GM12878 (cell line): ENCODE data around the gene VTI1A. TPM values are rescaled to one million over a fixed set of nuclear protein-coding genes. Genes with fewer than 3 reads are reported as not detected.

Experiments
- ATAC-seq: fragments of 200-7000 bp; cut with Tn5 transposase; 3 replicates; pipeline ENCODE4 v1.9.1; 2020; ENCODE audit warnings: mild to moderate bottlenecking, moderate library complexity
- BruUV-seq: library from RNA; stranded (reverse); fragments of 400-500 nt; replicated peaks from 2 replicates; lab custom pipeline; 2021; lab: Mats Ljungman, UMichigan
- CTCF ChIA-PET: fragments of 300-600 bp; sonication (Branson Sonifier 250); formaldehyde crosslinking; extraction: SDS; loops from one replicate; lab custom pipeline; 2021; ENCODE audit warnings: inconsistent platforms; lab: Yijun Ruan, JAX
- POLR2A ChIA-PET: fragments of 350-600 bp; formaldehyde crosslinking; extraction: SDS; loops from one replicate; lab custom pipeline; 2021; ENCODE audit warnings: inconsistent platforms; lab: Charles Lee
- RAD21 ChIA-PET: fragments of 300-600 bp; sonication (Branson Sonifier 250); formaldehyde crosslinking; loops from one replicate; lab custom pipeline; 2023; ENCODE audit warnings: antibody characterized with exemption; ENCODE audit not compliant: unreplicated experiment; lab: Charles Lee
- SMC1A ChIA-PET: fragments of 300-600 bp; sonication (Branson Sonifier 250); formaldehyde crosslinking; loops from one replicate; lab custom pipeline; 2023; ENCODE audit not compliant: unreplicated experiment, uncharacterized antibody; lab: Charles Lee
- DNase-seq: peaks from one replicate; pipeline ENCODE4 v3.0.0-alpha.2; 2011; ENCODE audit warnings: low read depth, low spot score
- FAIRE-seq: peaks from 3 replicates; lab custom pipeline; 2011; peaks lifted over from hg19 to GRCh38; lab: Jason Lieb, UNC
- H2AFZ ChIP-seq: 2 replicates; pipeline ENCODE4 v1.6.0; 2011; ENCODE audit warnings: low read depth, low read length, control low read depth; ENCODE audit not compliant: control insufficient read depth
- H3K27ac ChIP-seq: 2 replicates; pipeline ENCODE4 v1.5.1; 2011; ENCODE audit warnings: control low read depth; ENCODE audit not compliant: control insufficient read depth, insufficient read depth
- H3K27me3 ChIP-seq, 2 experiments: replicated peaks in 1 of 2; 2 replicates each; pipeline versions ENCODE4 v1.6.0 to v1.6.1; 2011; ENCODE audit warnings: low read length in 1 of 2; ENCODE audit not compliant: control insufficient read depth in 2 of 2, insufficient read depth in 2 of 2
- H3K36me3 ChIP-seq, 2 experiments: 2 replicates each; pipeline ENCODE4 v1.5.1; 2011; ENCODE audit warnings: low read length in 1 of 2; ENCODE audit not compliant: control insufficient read depth in 2 of 2, insufficient read depth in 2 of 2
- H3K4me1 ChIP-seq: 2 replicates; pipeline ENCODE4 v1.6.1; 2011; ENCODE audit warnings: mild to moderate bottlenecking, low read length, moderate library complexity, mixed read lengths; ENCODE audit not compliant: control insufficient read depth, insufficient read depth
- H3K4me2 ChIP-seq: 2 replicates; pipeline ENCODE4 v1.6.0; 2011; ENCODE audit warnings: control low read depth; ENCODE audit not compliant: control insufficient read depth, insufficient read depth
- H3K4me3 ChIP-seq: fragments of 200-600 bp; sonication (generic); 2 replicates; pipeline ENCODE4 v1.5.1; 2016
- H3K79me2 ChIP-seq: 2 replicates; pipeline ENCODE4 v1.6.0; 2011; ENCODE audit warnings: low read length; ENCODE audit not compliant: control insufficient read depth, insufficient read depth
- H3K9ac ChIP-seq: 2 replicates; pipeline ENCODE4 v1.8.0; 2011; ENCODE audit warnings: low read length, control low read depth, mixed read lengths; ENCODE audit not compliant: control insufficient read depth, insufficient read depth
- H3K9me3 ChIP-seq: replicated peaks from 3 replicates; pipeline ENCODE4 v1.5.1; 2011; ENCODE audit warnings: mild to moderate bottlenecking, low read length; ENCODE audit not compliant: control insufficient read depth, insufficient read depth
- H4K20me1 ChIP-seq: 2 replicates; pipeline ENCODE4 v1.6.0; 2011; ENCODE audit not compliant: control insufficient read depth, insufficient read depth
- KAT2A ChIP-seq: conservative IDR thresholded peaks from 2 replicates; pipeline ENCODE4 v1.6.1; 2011; ENCODE audit warnings: low read depth, low read length; ENCODE audit not compliant: control insufficient read depth
- KDM1A ChIP-seq: fragments of 200-600 bp; sonication (generic); IDR thresholded peaks from 2 replicates; pipeline ENCODE4 v1.6.1; 2016; ENCODE audit warnings: borderline replicate concordance
- LARP7 ChIP-seq: fragments of 450-650 bp; IDR thresholded peaks from 2 replicates; pipeline ENCODE4 v1.6.1; 2017; ENCODE audit warnings: mild to moderate bottlenecking
- MEF2A ChIP-seq: IDR thresholded peaks from 2 replicates; pipeline ENCODE4 v1.6.1; 2011; ENCODE audit warnings: low read depth, mild to moderate bottlenecking, low read length, moderate library complexity; ENCODE audit not compliant: insufficient read depth
- NFYB ChIP-seq: IDR thresholded peaks from 2 replicates; pipeline ENCODE4 v1.6.1; 2011; ENCODE audit warnings: low read depth, mild to moderate bottlenecking, low read length, improper control_type of control experiment, moderate library complexity; ENCODE audit not compliant: insufficient read depth
- WGBS: methylation state at CpG from one replicate; pipeline ENCODE4 v1.1.6; 2016; ENCODE audit warnings: low lambda C conversion rate; ENCODE audit not compliant: insufficient replicate concordance, insufficient coverage; ENCODE audit errors: missing lambda C conversion rate; 5-methylcytosine and 5-hydroxymethylcytosine counted together
- in situ Hi-C: fragments of 300-500 bp; cut with MboI; formaldehyde crosslinking; loops from 9 replicates; pipeline ENCODE4 v1.14.3; 2018; ENCODE audit warnings: mixed read lengths
- intact Hi-C: fragments of 100-400 bp; cut with micrococcal nuclease; formaldehyde crosslinking; loops from one replicate; pipeline ENCODE4 v1.14.2; 2022; ENCODE audit not compliant: unreplicated experiment
- polyA plus RNA-seq, 11 experiments: library from polyadenylated mRNA; depleted of rRNA in 4 of 11; unstranded in 6 of 11; stranded (reverse) in 5 of 11; fragments of >200 nt; fragmentation: Nextera tagmentation in 4 of 11; fragmentation: Illumina TruSeq in 1 of 11; extraction: Ambion mirVana in 4 of 11; extraction: Trizol in 1 of 11; gene quantifications; 1 replicate in 1 of 11; 2 replicates in 10 of 11; pipeline versions ENCODE4 v1.2.1 to v1.2.3, GENCODE V29; 2011 to 2016; ENCODE audit warnings: inconsistent platforms in 2 of 11, missing spikeins in 2 of 11, low read depth in 1 of 11
- total RNA-seq, 4 experiments: library from RNA; depleted of rRNA in 3 of 4; stranded (reverse); fragments of >200 nt in 3 of 4; fragmentation: Illumina TruSeq in 1 of 4; extraction: Trizol in 1 of 4; gene quantifications; 2 replicates each; pipeline versions ENCODE4 v1.2.1 to v1.2.3, GENCODE V29; 2013 to 2021
- TF ChIP-seq, protein P1 (sequence below): IDR thresholded peaks from 2 replicates; pipeline ENCODE4 v1.6.1; 2012; ENCODE audit warnings: low read length, inconsistent platforms
- TF ChIP-seq, protein P2 (sequence below): fragments of 450-650 bp; IDR thresholded peaks from 2 replicates; pipeline ENCODE4 v1.6.1; 2016; ENCODE audit warnings: mild to moderate bottlenecking, moderate library complexity, borderline replicate concordance

VTI1A gene
- total and polyA plus RNA-seq, 10 of the 15 experiments (the other 5 are each of a cell fraction or from before 2014, with no cell fraction given), result 12.4 to 43.2 (median 27.5) TPM

DNA sequence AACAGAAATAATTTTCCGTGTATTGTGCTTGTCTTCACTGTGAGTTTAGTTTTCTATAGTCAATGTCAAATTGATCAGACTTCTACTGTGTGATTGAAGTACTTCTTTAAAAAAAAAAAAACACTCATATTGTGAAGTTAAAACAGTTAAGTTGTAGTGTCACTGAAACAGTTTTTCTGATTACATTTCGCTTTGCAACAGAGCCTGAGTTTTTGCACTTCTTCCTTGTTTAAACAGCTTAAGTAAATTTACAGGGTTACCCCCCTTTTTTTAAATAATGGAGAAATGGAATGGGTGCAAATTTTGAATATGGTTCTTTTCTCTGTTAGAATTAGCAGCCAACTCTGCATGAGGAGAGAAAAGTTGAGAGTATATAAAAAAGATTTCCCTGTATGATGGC lies 117.3 kb downstream of the VTI1A start:
- TF ChIP-seq LARP7 (no peak), KAT2A (no peak), MEF2A (no peak), NFYB (no peak), KDM1A (no peak)
- TF ChIP-seq, protein P1, sequence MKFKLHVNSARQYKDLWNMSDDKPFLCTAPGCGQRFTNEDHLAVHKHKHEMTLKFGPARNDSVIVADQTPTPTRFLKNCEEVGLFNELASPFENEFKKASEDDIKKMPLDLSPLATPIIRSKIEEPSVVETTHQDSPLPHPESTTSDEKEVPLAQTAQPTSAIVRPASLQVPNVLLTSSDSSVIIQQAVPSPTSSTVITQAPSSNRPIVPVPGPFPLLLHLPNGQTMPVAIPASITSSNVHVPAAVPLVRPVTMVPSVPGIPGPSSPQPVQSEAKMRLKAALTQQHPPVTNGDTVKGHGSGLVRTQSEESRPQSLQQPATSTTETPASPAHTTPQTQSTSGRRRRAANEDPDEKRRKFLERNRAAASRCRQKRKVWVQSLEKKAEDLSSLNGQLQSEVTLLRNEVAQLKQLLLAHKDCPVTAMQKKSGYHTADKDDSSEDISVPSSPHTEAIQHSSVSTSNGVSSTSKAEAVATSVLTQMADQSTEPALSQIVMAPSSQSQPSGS, result no peak
- TF ChIP-seq, protein P2, sequence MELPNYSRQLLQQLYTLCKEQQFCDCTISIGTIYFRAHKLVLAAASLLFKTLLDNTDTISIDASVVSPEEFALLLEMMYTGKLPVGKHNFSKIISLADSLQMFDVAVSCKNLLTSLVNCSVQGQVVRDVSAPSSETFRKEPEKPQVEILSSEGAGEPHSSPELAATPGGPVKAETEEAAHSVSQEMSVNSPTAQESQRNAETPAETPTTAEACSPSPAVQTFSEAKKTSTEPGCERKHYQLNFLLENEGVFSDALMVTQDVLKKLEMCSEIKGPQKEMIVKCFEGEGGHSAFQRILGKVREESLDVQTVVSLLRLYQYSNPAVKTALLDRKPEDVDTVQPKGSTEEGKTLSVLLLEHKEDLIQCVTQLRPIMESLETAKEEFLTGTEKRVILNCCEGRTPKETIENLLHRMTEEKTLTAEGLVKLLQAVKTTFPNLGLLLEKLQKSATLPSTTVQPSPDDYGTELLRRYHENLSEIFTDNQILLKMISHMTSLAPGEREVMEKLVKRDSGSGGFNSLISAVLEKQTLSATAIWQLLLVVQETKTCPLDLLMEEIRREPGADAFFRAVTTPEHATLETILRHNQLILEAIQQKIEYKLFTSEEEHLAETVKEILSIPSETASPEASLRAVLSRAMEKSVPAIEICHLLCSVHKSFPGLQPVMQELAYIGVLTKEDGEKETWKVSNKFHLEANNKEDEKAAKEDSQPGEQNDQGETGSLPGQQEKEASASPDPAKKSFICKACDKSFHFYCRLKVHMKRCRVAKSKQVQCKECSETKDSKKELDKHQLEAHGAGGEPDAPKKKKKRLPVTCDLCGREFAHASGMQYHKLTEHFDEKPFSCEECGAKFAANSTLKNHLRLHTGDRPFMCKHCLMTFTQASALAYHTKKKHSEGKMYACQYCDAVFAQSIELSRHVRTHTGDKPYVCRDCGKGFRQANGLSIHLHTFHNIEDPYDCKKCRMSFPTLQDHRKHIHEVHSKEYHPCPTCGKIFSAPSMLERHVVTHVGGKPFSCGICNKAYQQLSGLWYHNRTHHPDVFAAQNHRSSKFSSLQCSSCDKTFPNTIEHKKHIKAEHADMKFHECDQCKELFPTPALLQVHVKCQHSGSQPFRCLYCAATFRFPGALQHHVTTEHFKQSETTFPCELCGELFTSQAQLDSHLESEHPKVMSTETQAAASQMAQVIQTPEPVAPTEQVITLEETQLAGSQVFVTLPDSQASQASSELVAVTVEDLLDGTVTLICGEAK, result no peak
- 94% methylated on average over 2 of the region's 2 CpGs for WGBS
- ATAC-seq (no peak), DNase-seq (no peak), FAIRE-seq (no peak)
- POLR2A ChIA-PET, result no interaction called here
- Histone ChIP-seq H3K4me3 (no peak overlapping the region), H3K4me1 (no peaks in the 10 kb centered on the region), H3K36me3 (no peaks in the 10 kb centered on the region), H2AFZ (no peak overlapping the region), H3K4me2 (no peak overlapping the region), H4K20me1 (no peaks in the 10 kb centered on the region), H3K27ac (no peak overlapping the region), H3K79me2 (no peaks in the 10 kb centered on the region), H3K9me3 (no peaks in the 10 kb centered on the region), H3K9ac (no peak overlapping the region), H3K27me3 (no peaks in the 10 kb centered on the region)
- intact Hi-C loops (loop anchor here (2.0 to 10.0 kb wide), 2 partner anchors 820 to 960 kb away; no protein-coding TSS in a partner anchor), in situ Hi-C loops (no loop called here)
- SMC1A ChIA-PET, result no interaction called here
- BruUV-seq, result no TSS peak
- CTCF ChIA-PET, result interaction anchor here (0.8 to 2.1 kb wide), 5 partner anchors 10 to 821 kb away, joined by 3 to 5 read pairs (median 3); no protein-coding TSS in a partner anchor
- RAD21 ChIA-PET, result interaction anchor here (1.6 kb wide), 1 partner anchor 821 kb away, joined by 3 read pairs; no protein-coding TSS in a partner anchor
